Stomach (tissue), 9 donors: ENCODE results near the gene GRXCR2. TPM values are rescaled to one million over a fixed set of nuclear protein-coding genes. Genes with fewer than 3 reads are reported as not detected.
"Not testable (repeated sequence)": the region's sequence is repeated elsewhere in the genome, so short reads cannot be mapped to it uniquely, and the experiment has no call there.

Experiments
- DNase-seq, 2 donors: peaks; one replicate each; pipeline versions ENCODE4 v3.0.0 to v3.0.0-alpha.2; 2013 to 2019
- H3K27ac ChIP-seq, 5 donors: fragments of 200-600 bp in 4 of 5; sonication (generic) in 4 of 5; one replicate each; pipeline ENCODE4 v1.5.1; 2013 to 2019; ENCODE audit warnings: mild to moderate bottlenecking in 1 of 5, moderate library complexity in 1 of 5
- H3K27me3 ChIP-seq, 3 donors: fragments of 200-600 bp; sonication (generic); one replicate each; pipeline ENCODE4 v1.5.1; 2017 to 2019; ENCODE audit warnings: mixed run types in 1 of 3
- H3K36me3 ChIP-seq, 4 donors: fragments of 200-600 bp; sonication (generic); 1 replicate in 3 of 4; 2 replicates in 1 of 4; pipeline ENCODE4 v1.5.1; 2016 to 2019
- H3K4me1 ChIP-seq, 4 donors: fragments of 200-600 bp; sonication (generic); one replicate each; pipeline ENCODE4 v1.5.1; 2016 to 2019
- H3K4me3 ChIP-seq, 4 donors: fragments of 200-600 bp; sonication (generic) in 3 of 4; one replicate each; pipeline ENCODE4 v1.5.1; 2016 to 2019; ENCODE audit warnings: mild to moderate bottlenecking in 1 of 4
- H3K9me3 ChIP-seq, 4 donors: fragments of 200-600 bp; sonication (generic); one replicate each; pipeline ENCODE4 v1.5.1; 2016 to 2019
- CTCF ChIP-seq, 7 experiments: fragments of 450-650 bp in 4 of 7; fragments of 200-600 bp in 3 of 7; sonication (generic) in 3 of 7; IDR thresholded peaks; one replicate each; pipeline ENCODE4 v1.5.1; 2016 to 2019; ENCODE audit warnings: antibody characterized with exemption in 7 of 7, control low read depth in 2 of 7, mild to moderate bottlenecking in 1 of 7
- EP300 ChIP-seq: sonication (generic); formaldehyde crosslinking; IDR thresholded peaks from one replicate; pipeline ENCODE4 v1.6.1; 2017; ENCODE audit warnings: antibody characterized with exemption
- POLR2A ChIP-seq, 4 donors: fragments of 450-650 bp; IDR thresholded peaks; one replicate each; pipeline ENCODE4 v1.6.1; 2016; ENCODE audit warnings: antibody characterized with exemption in 4 of 4, control low read depth in 2 of 4, mild to moderate bottlenecking in 1 of 4, moderate library complexity in 1 of 4
- POLR2AphosphoS5 ChIP-seq, 3 donors: sonication (generic); formaldehyde crosslinking; IDR thresholded peaks; one replicate each; pipeline ENCODE4 v1.6.1; 2016; ENCODE audit warnings: antibody characterized with exemption in 3 of 3
- WGBS, 5 donors: extraction: QIAGEN DNeasy Blood & Tissue Kit in 3 of 5; methylation state at CpG; one replicate each; pipeline versions ENCODE4 v1.1.5 to v1.1.7; 2013 to 2018; 5-methylcytosine and 5-hydroxymethylcytosine counted together
- intact Hi-C: fragments of 100-400 bp; cut with DNase I; formaldehyde crosslinking; loops from one replicate; pipeline ENCODE4 v1.15.1; 2023; ENCODE audit warnings: low total_unique reads
- polyA plus RNA-seq, 3 donors: library from polyadenylated mRNA; stranded (reverse); fragments of 200-250 nt; gene quantifications; one replicate each; pipeline ENCODE4 v1.2.3, GENCODE V29; 2013
- total RNA-seq, 5 donors: library from RNA; depleted of rRNA; stranded (reverse); fragments of >200 nt; gene quantifications; one replicate each; pipeline versions ENCODE4 v1.1.0 to v1.2.3, GENCODE V29; 2014 to 2016
- donor health status: healthy with polysubstance abuse.
- donor health status: Bipolar disorder and iron deficiency.
- donor health status: healthy.

The GRXCR2 gene
- total and polyA plus RNA-seq, 8 donors, result not detected

- no peaks in the 10 kb centered on the region for H3K4me1 ChIP-seq
- no peaks in the 10 kb centered on the region for H3K36me3 ChIP-seq
- H3K27me3 ChIP-seq, result no peaks in the 10 kb centered on the region
- no peak overlapping the region for H3K4me3 ChIP-seq
- intact Hi-C loops, result no loop called here
- H3K9me3 ChIP-seq, result no peaks in the 10 kb centered on the region
- DNase-seq, result no peak
- 60 to 73% (median 67%) methylated on average over 8 of the region's 8 CpGs for WGBS, 5 donors
- no peak overlapping the region for H3K27ac ChIP-seq
- TF ChIP-seq POLR2AphosphoS5 (IDR thresholded peaks at IDR 0.05) (no peak), EP300 (no peak)
These were observed 328 bp downstream of the GRXCR2 start for GRCh38 chr5:145872486-145872885.

GRCh38 chr5:145869753-145870152 is 3.1 kb downstream of the GRXCR2 start:
- H3K27me3 ChIP-seq, result no peaks in the 10 kb centered on the region
- no peaks in the 10 kb centered on the region for H3K4me1 ChIP-seq
- intact Hi-C loops, result no loop called here
- DNase-seq, result no peak
- no peaks in the 10 kb centered on the region for H3K9me3 ChIP-seq
- no peak overlapping the region for H3K4me3 ChIP-seq
- WGBS, 5 donors, result 64 to 79% (median 77%) methylated on average over 4 of the region's 4 CpGs
- H3K27ac ChIP-seq, result no peak overlapping the region
- TF ChIP-seq POLR2AphosphoS5 (IDR thresholded peaks at IDR 0.05) (no peak), POLR2A (IDR thresholded peaks at IDR 0.05) (no peak), CTCF (IDR thresholded peaks at IDR 0.05) (no peak), EP300 (no peak)
- no peaks in the 10 kb centered on the region for H3K36me3 ChIP-seq

GRCh38 chr5:145867806-145868205 is 5.0 kb downstream of the GRXCR2 start:
- WGBS, 5 donors, result 16 to 40% (median 22%) methylated on average over 1 of the region's 1 CpG
- no peaks in the 10 kb centered on the region for H3K9me3 ChIP-seq
- no peak for DNase-seq

GRCh38 chr5:145864432-145864831 is 8.4 kb downstream of the GRXCR2 start:
- H3K27ac ChIP-seq, result not testable (repeated sequence)

More at GRCh38 chr5:145867806-145868205, 5.0 kb downstream of the GRXCR2 start:
- H3K4me1 ChIP-seq, result no peaks in the 10 kb centered on the region
- no peaks in the 10 kb centered on the region for H3K36me3 ChIP-seq
- no peak overlapping the region for H3K4me3 ChIP-seq
- no peak overlapping the region for H3K27ac ChIP-seq
- H3K27me3 ChIP-seq, result no peaks in the 10 kb centered on the region
- TF ChIP-seq CTCF (IDR thresholded peaks at IDR 0.05) (no peak), POLR2A (IDR thresholded peaks at IDR 0.05) (no peak), POLR2AphosphoS5 (IDR thresholded peaks at IDR 0.05) (no peak)
- intact Hi-C loops, result no loop called here

GRCh38 chr5:145863003-145863402 is 9.8 kb downstream of the GRXCR2 start:
- 81 to 89% (median 86%) methylated on average over 3 of the region's 3 CpGs for WGBS, 5 donors
- no peak for TF ChIP-seq POLR2AphosphoS5 (IDR thresholded peaks at IDR 0.05)
- no peak for TF ChIP-seq CTCF (IDR thresholded peaks at IDR 0.05)
- TF ChIP-seq EP300, result no peak
- TF ChIP-seq POLR2A (IDR thresholded peaks at IDR 0.05), result no peak
- intact Hi-C loops, result no loop called here
- H3K9me3 ChIP-seq, result no peaks in the 10 kb centered on the region
- H3K4me1 ChIP-seq, result peaks cover 0 to 9% (median 3%) of the 10 kb centered on the region in 4 donors
- H3K4me3 ChIP-seq, result no peak overlapping the region
- no peak overlapping the region for H3K27ac ChIP-seq
- DNase-seq, result no peak
- no peaks in the 10 kb centered on the region for H3K27me3 ChIP-seq
- H3K36me3 ChIP-seq, result no peaks in the 10 kb centered on the region

More at GRCh38 chr5:145864432-145864831, 8.4 kb downstream of the GRXCR2 start:
- H3K4me1 ChIP-seq, H3K4me3 ChIP-seq, intact Hi-C loops, DNase-seq, H3K27me3 ChIP-seq, H3K36me3 ChIP-seq, H3K9me3 ChIP-seq: not testable (repeated sequence)
- WGBS, 5 donors, result 64 to 86% (median 76%) methylated on average over 2 of the region's 2 CpGs
